HG03095 (cell line): ENCODE measurements around the gene CEP72.
"Not testable (repeated sequence)": the region's sequence is repeated elsewhere in the genome, so short reads cannot be mapped to it uniquely, and the experiment has no call there.

Experiments
- ATAC-seq: cut with Tn5 transposase; IDR thresholded peaks from one replicate; pipeline ENCODE4 v1.9.1; 2021; ENCODE audit warnings: moderate library complexity; ENCODE audit not compliant: unreplicated experiment

CEP72 gene

GRCh38 chr5:611731-612486 is at the start of gene CEP72:
Gene CEP72 (plus strand): TSS chr5:612340. CDS start chr5:612362, 22 bp downstream.
- peak; percentile 74 for ATAC-seq

- no peak for ATAC-seq
Observed at GRCh38 chr5:565782-566440, 46.2 kb upstream of the CEP72 start.

GRCh38 chr5:566636-567309 is 45.4 kb upstream of the CEP72 start:
- ATAC-seq, result no peak

- no peak for ATAC-seq
Observed at GRCh38 chr5:567664-568060, 44.5 kb upstream of the CEP72 start.

- no peak for ATAC-seq
Observed at GRCh38 chr5:568061-568781, 43.9 kb upstream of the CEP72 start.

GRCh38 chr5:568809-569208 is 43.3 kb upstream of the CEP72 start:
- ATAC-seq, result no peak

GRCh38 chr5:569358-569867 is 42.7 kb upstream of the CEP72 start:
- ATAC-seq, result no peak

- no peak for ATAC-seq
Observed at GRCh38 chr5:569868-570361, 42.2 kb upstream of the CEP72 start.

GRCh38 chr5:570446-570845 is 41.7 kb upstream of the CEP72 start:
- ATAC-seq, result no peak

GRCh38 chr5:570886-571285 is 41.3 kb upstream of the CEP72 start:
- no peak for ATAC-seq

- ATAC-seq, result no peak
Observed at GRCh38 chr5:571791-572190, 40.3 kb upstream of the CEP72 start.

GRCh38 chr5:572398-573019 is 39.6 kb upstream of the CEP72 start:
- no peak for ATAC-seq

GRCh38 chr5:573206-573605 is 38.9 kb upstream of the CEP72 start:
- no peak for ATAC-seq

GRCh38 chr5:573976-574375 is 38.2 kb upstream of the CEP72 start:
- ATAC-seq, result no peak

- no peak for ATAC-seq
Observed at GRCh38 chr5:574906-575305, 37.2 kb upstream of the CEP72 start.

GRCh38 chr5:575636-576035 is 36.5 kb upstream of the CEP72 start:
- no peak for ATAC-seq

GRCh38 chr5:577214-577613 is 34.9 kb upstream of the CEP72 start:
- not testable (repeated sequence) for ATAC-seq

GRCh38 chr5:577800-578199 is 34.3 kb upstream of the CEP72 start:
- ATAC-seq, result no peak

- no peak for ATAC-seq
Observed at GRCh38 chr5:579211-579610, 32.9 kb upstream of the CEP72 start.

GRCh38 chr5:579746-580366 is 32.3 kb upstream of the CEP72 start:
- ATAC-seq, result no peak
